GM12891 (cell line): ENCODE results near the gene DHCR7.

Experiments used
- POLR2A ChIP-seq: IDR thresholded peaks from 2 replicates; pipeline ENCODE4 v1.6.1; 2011; ENCODE audit warnings: low read depth, low read length, control low read depth
- POLR2AphosphoS5 ChIP-seq: IDR thresholded peaks from 2 replicates; pipeline ENCODE4 v1.6.1; 2011; ENCODE audit warnings: low read depth, low read length, control low read depth
- POU2F2 ChIP-seq: IDR thresholded peaks from 2 replicates; pipeline ENCODE4 v1.6.1; 2011; ENCODE audit warnings: low read depth, mild to moderate bottlenecking, control low read depth, low read length, moderate library complexity
- SPI1 ChIP-seq: IDR thresholded peaks from 2 replicates; pipeline ENCODE4 v1.6.1; 2011; ENCODE audit warnings: low read depth, low read length, control low read depth
- TAF1 ChIP-seq: IDR thresholded peaks from 2 replicates; pipeline ENCODE4 v1.6.1; 2011; ENCODE audit warnings: low read depth, low read length, control low read depth

DNA sequence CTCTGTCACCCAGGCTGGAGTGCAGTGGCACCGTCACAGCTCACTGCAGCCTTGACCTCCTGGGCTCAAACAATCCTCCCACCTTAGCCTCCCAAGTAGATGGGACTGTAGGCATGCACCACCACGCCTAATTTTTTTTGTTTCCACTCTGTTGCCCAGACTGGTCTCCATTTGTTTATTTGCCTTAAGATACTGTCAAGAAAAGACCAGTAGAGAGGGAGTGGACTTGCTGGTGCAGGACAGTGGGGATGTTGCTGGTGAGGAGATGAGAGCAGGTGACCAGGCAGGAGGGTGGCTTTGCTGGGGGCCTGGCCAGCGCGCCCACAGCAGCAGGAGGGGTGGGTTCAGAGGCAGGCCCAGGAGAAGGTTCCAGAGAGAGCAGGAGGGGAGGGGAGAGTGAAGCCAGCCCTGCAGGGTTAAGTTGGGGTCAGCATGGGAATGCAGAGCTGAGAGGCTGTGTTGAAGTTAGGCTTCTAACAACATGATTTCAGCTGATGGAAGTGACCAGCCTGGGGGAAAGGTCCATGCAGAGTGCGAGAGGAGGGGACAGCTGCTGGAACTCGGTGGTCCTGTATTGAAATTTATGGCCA lies 40.6 kb upstream of the DHCR7 start:
- TF ChIP-seq POLR2A: no peak
- no peak for TF ChIP-seq POLR2AphosphoS5
- no peak for TF ChIP-seq TAF1
- no peak for TF ChIP-seq SPI1
- no peak for TF ChIP-seq POU2F2
